ENCODE data around the gene LRRC8D.

The LRRC8D gene

DNA sequence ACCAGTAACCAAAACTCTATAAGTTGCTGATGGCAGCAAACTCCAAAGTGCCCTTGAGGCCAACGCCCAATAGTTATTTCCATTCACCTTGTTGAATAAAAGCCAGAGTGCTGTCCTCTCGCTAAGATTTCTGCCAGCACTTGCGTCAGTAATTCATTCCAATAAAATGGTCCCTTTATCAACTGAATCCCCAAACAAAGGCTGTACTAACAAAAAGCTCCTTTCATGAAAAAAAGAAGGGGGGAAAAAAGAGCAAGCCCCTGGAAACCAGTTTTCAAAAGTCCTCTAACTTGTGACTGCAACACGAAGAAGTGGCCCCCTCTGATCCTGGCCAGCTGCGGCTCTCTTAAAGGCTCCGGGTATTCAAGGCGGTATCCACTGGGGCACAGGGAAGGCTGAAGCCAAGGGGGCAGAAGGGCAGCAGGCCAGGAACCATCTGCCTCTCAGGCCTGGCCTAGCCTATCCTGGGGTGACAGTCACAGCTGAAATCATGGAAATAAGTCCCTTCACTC is 118.3 kb downstream of the LRRC8D start:
- no peak for DNase-seq (ENCODE audit: low read depth in 2 of 2)

DNA sequence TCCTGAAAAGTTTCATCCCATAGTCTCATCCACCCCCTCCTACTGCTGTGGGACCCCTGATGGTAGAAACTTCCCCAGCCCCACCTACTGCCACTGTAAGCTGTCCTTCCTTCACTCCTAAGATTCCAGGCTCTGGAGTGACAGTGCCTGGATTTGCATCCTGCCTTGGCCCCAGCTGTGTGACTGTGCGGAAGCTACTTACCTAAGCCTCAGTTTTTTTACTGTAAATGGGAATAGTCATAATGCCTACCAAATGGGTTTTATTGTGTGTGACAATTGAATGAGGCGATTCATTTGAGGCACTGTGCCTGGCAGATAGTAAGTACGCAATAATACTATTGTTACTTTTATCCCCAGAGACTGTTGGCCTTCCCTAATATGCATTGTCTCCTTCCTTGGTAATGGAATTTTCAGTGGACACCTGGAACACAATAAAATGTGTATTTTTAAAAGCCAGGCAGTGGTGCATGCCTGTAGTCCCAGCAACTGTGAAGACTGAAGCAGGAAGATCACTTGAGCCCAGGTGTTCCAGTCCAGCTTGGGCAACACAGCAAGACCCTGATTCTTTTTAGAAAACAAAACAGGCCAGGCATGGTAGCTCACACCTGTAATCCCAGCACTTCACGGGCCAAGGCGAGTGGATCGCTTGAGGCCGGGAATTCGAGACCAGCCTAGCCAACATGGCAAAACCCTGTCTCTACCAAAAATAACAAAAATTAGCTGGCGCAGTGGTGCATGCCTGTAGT is 119.0 kb downstream of the LRRC8D start:
- no peak for DNase-seq (ENCODE audit: low read depth in 2 of 2)

DNA sequence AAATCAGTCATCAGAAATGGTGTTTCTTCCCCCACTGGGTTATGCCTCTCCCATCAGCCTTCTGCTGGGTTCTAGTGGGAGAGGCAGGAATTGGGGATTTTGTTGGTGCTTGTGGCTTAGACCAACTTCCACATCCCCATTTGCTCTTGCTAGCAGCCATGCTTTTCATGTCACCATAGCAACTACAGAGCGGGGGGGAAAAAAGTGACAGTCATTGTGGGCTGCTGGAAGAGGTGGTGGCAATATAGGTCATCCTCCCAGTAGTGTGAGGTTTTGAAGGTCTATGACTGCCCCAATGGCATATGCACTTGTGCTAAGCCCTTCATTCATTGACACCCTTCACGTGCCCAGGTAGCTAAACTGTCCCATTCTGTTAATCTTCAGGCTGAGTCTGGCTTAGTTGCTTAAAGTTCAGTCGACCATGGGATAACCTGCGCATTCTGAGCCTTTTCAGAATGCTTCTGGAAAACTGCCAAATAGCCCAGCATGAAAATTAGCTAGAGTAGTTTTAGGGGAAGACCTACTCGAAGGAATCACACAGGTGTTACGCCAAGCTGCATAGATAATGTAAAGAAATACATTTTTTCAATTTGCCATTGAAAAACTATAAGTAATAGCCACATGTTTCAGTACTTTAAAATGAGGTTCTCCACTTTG is 120.4 kb downstream of the LRRC8D start:
- no peak for DNase-seq (ENCODE audit: low read depth in 2 of 2)

DNA sequence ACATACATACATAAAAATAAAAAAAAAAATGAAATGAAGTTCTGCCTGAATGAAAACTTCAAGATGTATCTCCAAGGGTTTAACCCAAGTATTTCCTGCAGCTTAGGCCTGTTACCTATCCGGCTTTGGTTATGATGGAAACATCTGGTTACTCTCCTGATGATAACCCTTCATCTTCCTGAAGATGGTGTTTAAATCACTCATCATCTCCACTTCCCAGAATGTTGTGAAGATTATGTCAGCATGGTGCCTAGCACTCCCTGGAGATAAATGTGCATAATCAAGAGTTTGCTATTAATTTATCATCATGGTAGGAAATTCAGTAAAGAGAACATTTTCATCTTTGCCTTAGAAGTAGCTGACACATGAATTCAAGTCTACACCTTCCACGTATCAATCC is 121.2 kb downstream of the LRRC8D start:
- DNase-seq (ENCODE audit: low read depth in 2 of 2): no peak

DNA sequence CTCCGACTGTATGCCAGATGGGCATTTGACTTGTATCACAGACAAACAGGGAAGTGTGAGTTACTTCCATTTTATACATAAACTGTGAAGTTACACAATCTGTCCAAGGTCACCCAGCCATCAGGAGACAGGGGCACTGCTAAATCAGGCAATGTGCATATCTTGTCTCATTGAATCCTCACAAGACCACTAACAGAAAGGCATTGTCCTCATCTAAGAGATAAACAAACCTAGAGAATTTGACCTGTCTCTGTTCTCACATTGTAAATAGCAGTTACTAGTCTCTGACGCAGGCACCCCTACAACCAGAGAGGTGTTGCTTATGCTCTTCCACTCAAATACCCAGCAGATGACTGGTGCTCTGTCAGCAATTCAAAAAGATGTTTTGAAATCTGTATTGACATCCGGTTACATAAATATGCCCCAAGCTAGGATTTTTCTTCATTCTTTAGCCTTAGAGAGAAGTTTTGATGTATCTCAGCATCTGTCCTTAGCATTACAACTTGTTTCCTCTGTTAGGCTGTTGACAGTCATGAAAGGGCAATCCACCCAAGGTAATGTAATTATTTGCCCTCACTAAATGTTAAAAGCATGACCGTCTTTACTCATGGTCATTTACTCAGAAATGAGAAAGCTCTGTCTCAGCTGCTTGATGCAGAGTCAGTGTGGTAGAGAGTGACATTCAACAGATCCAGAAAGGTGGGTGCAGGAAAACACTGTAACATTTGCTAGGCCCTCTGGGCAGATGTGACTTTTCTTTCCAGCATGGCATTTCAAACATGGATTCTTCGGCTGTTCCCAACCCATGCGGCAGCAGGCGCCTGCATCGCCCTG is 122.2 kb downstream of the LRRC8D start:
- no peak for DNase-seq (ENCODE audit: low read depth in 2 of 2)

DNA sequence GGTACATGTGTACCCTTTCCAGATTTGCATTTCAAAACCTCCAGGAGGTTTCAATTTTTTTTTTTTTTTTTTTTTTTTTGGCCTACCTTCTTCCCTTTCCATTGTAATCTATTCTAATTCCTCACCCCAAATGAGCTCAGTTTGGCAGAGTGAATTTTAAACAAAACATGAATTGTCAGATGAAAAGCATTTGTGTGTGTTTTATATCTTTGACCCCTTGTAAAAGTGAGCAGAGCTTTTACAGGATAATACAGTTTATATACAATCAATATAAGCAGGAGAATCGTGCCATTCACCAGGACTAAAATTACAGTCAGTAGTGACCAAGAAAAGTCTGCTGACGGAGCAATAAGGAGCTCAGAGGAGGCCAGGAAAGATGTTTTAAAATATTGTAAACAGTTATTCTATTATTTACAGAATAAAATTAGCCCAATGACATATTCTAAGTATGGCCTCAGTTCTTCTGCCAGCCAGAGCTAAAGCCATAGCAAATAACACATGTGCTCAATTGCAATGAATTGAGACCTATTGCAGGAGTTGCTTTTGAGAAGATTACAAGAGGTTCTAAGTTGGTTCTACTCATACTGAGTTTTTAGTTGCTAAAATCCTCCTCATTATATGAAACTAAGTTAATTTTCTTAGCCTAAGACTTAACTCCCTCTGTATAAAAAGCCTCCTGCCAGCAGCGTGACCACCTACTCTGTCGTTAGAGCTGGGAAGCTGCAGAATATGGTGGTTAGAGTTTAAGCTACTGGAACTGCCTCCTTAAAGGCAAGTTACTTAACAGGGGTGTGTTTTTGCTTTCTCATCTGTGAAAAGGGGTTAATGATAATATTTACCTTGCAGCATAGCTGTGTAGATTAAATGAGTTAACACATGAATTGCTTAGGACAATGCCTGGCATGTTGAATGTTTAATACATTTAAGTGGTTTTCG is 123.3 kb downstream of the LRRC8D start:
- DNase-seq (ENCODE audit: low read depth in 2 of 2): no peak

DNA sequence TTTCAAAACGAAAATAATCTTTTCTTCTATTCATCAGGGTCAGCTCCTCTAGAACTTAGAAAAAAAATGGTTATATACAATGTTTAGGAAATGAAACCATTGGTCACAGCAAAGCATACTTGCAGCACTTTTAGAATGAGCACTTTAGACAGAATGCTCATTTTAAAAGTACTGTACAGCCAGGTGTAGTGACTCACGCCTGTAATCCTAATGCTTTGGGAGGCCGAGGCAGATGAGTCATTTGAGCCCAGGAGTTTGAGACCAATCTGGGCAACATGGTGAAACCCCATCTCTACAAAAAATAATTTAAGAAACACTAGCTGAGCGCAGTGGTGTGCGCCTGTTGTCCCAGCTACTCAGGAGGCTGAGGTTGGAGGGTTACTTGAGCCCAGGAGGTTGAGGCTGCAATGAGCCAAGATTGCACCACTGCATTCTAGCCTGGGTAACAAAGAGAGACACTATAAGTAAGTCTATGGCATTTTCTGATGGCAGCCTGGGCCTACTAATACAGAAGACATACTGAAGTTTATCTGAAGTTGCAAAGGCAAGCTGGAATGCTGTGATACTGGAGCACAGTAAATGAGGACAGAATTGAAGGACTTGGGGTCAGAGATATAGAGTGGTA is 125.1 kb downstream of the LRRC8D start:
- peak in 1 of 2 donors; percentile 9 for DNase-seq (ENCODE audit: low read depth in 2 of 2)

DNA sequence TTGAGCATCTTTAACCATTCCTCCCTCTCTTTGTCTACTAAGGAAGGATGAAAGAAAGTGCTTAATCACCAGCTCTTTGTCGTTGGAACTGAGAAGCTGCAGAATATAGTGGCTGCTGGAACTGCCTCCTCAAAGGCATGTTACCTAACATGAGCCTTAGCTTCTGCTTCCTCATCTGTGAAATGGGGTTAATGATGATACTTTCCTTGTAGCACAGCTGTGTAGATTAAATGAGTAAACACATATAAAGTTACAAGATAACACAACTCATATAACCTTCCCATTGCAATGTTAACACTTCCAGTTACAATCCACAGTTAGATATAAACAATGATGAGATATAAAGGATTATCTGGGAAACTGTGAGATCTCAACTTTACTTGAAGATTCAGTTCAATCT is 125.7 kb downstream of the LRRC8D start:
- DNase-seq (ENCODE audit: low read depth in 2 of 2): no peak

DNA sequence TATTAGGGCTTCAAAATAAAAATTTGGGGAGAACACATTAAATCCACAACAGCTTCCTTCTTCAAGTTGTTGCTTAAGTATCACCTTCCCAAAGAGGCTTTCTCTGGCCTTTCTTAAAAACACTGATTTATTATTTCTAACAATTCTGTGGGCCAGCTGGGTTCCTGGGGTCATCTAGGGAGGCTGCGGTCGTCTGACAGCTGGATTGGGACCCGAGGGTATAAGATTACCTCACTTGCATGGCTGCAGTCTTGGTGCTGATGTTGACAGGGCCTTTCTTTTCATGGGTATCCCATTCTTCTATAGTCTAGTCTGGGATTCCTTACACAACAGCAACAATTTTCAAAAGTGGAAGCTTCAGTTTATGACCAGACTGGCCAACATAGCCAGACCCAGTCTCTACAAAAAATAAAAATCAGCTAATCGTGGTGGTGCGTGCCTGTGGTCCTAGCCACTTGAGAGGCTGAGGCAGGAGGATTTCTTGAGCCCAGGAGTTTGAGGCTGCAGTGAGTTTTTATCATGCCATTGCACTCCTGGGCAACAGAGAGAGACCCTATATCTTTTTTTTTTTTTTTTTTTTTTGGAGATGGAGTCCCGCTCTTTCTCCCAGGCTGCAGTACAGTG is 128.0 kb downstream of the LRRC8D start:
- DNase-seq (ENCODE audit: low read depth in 2 of 2): no peak

DNA sequence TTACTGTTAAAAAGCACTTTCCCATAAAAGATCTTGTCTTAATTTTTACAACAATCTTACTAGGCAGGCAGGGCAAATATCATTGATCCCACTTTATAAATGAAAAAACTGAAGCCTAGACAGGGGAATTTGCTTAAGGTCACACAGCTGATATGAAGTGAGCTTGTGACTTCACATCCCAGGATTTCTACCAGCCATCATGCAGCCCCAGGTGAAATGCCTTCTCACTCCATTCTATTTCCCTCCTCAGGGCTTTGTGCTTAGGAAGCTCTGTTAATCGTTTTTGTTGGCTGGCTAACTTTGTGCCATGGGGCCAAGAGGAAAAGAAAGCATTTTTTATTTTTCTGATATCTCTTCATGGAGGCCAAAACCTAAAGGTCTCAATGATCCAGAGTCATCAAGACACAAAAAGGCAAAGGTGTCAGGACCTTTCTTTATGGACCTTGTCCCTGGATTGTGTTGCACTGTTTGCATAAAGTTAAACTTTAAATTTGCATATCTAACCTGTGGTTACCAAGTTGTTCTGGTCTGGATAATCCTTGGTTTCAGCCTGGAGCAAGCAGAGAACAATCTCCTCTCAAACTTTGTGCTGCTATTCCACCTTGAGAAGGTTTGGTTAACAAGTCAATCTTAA is 129.3 kb downstream of the LRRC8D start:
- no peak for DNase-seq (ENCODE audit: low read depth in 2 of 2)

DNA sequence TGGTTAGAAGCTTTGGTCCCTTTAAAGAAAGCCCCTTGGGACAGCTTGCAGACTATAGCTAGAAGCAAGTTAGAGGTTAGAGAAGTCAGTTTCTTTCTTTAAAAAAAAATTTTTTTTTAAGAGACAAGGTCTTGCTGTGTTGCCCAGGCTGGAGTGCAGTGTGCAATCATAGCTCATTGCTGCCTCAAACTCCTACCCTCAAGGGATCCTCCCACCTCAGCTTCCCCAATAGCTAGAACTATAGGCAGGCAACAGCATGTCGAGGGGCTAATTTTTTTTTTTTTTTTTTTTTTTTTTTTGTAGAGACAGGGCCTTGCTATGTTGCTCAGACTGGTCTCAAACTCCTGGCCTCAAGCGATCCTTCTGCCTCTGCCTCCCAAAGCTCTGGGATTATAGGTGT is 129.9 kb downstream of the LRRC8D start:
- no peak for DNase-seq (ENCODE audit: low read depth in 2 of 2)

DNA sequence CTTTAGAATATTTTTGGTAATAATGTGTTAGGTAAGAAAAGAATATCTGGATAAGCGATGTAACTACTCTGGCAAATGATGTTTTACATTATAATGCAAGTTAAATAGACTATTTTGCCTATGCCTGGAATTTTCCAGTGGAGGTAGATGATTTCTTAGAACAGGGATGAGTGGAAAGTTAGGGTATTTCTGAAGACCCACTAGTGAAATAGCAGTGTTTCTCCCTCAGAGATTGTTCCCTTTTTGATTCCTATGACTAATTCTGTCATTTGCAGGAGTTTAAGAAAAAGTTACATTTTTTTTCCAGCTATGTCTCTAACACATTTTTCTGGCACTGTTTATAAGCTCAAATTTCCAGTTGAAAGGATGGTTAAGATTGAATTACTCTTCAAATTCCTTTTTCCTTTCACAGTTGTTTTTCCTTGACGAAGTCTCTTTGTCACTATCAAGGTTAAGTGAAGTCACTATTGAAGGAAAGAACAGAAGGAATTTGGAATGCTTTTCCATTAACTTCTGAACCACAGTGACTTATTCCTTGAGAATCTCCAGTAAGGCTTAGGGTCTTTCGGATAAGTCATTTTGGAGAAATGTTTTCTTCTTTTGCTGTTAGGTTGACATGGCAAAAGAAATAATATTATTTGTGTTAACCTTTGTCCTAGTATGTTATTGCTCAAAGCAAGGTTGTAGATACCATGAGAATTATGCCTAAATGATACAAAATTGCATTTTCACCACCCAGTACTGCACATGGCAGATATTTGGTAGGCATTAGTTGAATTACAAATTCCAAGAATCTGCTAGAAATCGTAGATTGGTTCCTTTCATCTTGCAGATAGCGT is 131.2 kb downstream of the LRRC8D start:
- no peak for DNase-seq (ENCODE audit: low read depth in 2 of 2)

DNA sequence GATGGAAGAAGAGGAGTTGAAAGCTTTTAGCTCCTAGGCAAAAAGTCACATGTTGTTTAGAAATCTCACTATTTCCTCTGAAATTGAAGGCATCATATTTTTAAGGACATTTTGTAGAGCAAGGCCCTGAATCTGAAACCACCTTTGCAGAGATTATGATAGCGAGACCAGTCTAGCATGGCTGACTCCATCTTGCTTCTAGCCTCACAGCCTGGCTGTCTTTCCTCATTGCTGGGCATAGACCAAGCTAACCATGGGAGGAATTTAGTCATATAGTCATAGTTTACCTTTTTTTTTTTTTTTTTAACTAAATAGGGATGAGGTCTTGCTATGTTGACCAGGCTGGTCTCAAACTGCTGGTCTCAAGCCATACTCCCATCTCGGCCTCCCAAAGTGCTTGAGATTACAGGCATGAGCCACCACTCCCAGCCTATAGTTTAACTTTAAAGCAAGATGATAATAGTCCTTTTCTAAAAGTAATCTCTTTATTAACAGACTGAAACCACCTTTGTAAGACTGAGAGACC is 131.8 kb downstream of the LRRC8D start:
- no peak for DNase-seq (ENCODE audit: low read depth in 2 of 2)

DNA sequence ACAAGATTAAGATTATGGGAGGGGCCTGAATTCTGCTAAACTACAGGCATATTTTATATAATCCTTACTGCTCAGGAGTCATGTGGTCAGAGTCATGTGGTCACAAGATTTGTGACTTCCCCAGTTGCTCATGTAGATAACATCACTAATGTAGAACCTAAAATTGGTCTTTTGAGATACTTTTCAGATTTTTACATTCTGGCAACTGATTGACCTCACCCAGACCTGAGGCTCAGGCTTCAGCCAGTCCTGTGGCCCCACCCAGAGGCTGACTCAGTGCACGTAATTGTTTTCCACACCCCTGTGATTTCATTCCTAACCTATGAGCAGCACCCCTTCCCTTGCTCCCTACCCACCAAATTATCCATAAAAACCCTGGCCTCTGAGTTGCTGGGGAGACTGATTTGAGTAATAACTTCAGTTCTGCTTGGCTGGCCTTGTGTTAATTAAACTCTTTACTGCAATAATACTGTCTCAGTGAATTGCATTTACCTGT is 132.3 kb downstream of the LRRC8D start:
- DNase-seq (ENCODE audit: low read depth in 2 of 2): peak; percentile 14 to 20

DNA sequence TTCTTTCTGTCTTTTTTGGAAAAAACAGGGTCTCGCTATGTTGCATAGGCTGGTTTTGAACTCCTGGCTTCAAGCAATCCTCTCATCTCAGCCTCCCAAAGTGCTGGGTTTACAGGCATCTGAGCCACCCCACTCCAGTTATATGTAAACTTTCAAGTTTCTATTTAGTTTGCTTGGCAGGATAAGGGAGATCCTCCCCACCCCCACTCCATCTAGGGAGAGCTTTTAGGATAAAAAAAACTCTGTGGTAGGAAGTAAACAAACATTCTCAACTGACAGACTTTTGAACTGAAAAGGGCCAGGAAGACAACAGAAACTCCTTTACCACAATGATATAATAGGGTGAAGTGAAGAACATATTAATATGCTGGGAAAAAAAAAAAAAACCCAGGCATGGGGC is 133.1 kb downstream of the LRRC8D start:
- no peak for DNase-seq (ENCODE audit: low read depth in 2 of 2)

DNA sequence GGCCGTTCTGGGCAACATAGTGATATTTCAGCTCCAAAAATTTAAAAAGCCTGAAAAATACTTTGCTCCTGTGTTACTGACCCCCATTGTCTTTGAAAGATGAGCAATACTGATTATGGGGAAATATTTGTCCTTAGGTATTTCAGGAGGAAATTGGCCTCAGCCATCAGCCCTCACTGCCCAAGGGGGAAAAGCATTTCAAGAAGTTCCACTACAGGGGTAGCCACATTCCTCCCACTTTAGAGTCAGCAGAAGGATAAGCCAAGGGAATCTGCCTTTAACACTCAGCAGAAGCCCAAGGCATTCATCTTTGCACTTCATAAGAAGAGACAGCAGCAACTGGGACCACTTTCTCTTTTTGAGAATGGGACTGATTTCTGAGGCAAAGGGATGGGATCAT is 133.6 kb downstream of the LRRC8D start:
- no peak for DNase-seq (ENCODE audit: low read depth in 2 of 2)

DNA sequence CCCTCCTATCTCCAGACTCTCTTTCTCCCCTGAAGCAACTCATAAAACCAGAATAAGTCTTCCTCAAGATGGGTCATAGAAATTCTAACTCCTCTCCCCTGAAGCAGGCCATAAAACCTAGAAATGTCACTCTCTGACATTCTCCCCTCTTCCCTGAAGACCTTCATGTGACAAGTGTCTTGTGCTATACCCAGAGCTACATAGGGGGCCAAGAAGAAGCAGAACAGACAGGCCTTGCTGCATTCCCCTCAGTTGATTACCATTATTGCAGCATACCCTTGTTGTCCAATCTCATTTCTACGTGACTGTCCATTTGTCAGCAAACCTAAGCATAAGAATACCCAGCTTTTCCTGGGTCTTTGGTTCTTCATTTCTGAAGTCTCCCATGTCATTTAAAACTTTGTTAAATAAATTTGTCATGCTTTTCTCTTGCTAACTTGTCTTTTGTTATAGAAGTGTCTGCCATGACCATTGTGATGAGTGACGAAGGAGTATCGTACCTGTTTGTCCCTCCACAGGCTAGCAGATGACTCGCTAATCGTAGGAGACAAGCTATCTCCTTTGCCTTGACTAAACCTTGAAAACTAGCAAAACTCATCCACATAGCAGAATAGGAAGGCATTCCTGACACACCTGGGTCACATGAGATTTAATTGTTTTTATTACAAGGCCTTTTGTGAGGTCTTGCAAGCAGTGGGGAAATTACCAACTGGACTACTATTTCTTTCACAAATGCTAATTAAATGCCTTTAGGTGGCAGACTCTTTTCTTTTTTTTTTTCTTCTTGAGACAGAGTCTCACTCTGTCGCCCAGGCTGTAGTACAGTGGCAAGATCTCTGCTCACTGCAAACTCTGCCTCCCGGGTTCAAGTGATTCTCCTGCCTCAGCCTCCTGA is 134.7 kb downstream of the LRRC8D start:
- DNase-seq (ENCODE audit: low read depth in 2 of 2): no peak

DNA sequence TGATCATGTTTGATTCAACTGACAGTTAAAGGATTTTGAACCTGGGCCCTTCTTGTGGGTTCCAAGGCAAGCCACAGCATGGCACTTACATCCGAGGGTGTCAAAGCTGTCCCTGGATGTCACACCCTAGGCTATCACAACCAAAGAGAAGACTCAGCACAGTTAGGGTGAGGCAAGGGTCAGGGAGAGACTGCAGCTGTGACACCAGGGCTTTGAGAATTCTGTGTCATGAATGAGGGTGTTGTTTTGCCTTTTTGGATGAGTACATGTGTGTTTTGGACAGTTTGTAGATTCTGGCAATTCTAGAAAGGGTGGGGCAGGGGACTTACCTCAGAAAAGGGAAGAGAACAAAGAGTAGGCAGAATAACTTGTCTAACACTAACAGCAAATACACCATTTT is 136.3 kb downstream of the LRRC8D start:
- DNase-seq (ENCODE audit: low read depth in 2 of 2): no peak
